ENCODE data around the gene CPNE7.

Gene CPNE7

DNA sequence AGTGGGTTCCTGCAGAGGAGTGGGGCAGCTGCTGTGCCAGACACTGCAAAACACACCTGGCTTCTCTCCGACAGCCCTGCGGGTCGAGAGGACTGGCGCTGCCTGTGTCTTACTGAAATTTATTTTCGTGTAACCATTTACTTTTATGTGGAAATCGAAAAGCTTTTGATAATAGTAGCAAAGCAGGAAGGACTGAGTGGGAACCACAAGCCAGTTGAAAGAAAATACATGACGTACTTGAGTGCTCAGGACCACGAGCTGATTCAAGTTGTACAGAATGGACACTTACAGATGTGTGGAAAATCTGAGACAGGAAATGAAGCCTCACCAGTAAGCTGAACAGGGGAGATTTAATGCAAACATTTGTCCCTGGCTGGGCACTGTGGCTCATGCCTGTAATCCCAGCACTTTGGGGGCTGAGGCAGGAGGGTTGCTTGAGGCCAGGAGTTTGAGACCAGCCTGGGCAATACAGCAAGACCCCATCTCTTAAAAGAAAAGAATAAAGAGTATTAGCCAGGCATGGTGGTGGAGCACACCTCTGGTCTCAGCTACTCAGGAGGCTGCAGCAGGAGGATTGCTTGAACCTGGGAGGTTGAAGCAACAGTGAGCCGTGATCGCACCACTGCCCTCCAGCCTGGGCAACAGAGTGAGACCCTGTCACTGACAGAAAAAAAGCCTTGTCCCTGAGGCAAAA, 26.4 kb upstream of the CPNE7 start:
- TF ChIP-seq, protein P1, sequence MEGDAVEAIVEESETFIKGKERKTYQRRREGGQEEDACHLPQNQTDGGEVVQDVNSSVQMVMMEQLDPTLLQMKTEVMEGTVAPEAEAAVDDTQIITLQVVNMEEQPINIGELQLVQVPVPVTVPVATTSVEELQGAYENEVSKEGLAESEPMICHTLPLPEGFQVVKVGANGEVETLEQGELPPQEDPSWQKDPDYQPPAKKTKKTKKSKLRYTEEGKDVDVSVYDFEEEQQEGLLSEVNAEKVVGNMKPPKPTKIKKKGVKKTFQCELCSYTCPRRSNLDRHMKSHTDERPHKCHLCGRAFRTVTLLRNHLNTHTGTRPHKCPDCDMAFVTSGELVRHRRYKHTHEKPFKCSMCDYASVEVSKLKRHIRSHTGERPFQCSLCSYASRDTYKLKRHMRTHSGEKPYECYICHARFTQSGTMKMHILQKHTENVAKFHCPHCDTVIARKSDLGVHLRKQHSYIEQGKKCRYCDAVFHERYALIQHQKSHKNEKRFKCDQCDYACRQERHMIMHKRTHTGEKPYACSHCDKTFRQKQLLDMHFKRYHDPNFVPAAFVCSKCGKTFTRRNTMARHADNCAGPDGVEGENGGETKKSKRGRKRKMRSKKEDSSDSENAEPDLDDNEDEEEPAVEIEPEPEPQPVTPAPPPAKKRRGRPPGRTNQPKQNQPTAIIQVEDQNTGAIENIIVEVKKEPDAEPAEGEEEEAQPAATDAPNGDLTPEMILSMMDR (IDR thresholded peaks at IDR 0.05; ENCODE audit: insufficient read depth, low read length) = no peak
- TF ChIP-seq, protein P2, sequence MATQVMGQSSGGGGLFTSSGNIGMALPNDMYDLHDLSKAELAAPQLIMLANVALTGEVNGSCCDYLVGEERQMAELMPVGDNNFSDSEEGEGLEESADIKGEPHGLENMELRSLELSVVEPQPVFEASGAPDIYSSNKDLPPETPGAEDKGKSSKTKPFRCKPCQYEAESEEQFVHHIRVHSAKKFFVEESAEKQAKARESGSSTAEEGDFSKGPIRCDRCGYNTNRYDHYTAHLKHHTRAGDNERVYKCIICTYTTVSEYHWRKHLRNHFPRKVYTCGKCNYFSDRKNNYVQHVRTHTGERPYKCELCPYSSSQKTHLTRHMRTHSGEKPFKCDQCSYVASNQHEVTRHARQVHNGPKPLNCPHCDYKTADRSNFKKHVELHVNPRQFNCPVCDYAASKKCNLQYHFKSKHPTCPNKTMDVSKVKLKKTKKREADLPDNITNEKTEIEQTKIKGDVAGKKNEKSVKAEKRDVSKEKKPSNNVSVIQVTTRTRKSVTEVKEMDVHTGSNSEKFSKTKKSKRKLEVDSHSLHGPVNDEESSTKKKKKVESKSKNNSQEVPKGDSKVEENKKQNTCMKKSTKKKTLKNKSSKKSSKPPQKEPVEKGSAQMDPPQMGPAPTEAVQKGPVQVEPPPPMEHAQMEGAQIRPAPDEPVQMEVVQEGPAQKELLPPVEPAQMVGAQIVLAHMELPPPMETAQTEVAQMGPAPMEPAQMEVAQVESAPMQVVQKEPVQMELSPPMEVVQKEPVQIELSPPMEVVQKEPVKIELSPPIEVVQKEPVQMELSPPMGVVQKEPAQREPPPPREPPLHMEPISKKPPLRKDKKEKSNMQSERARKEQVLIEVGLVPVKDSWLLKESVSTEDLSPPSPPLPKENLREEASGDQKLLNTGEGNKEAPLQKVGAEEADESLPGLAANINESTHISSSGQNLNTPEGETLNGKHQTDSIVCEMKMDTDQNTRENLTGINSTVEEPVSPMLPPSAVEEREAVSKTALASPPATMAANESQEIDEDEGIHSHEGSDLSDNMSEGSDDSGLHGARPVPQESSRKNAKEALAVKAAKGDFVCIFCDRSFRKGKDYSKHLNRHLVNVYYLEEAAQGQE (IDR thresholded peaks at IDR 0.05; ENCODE audit: insufficient replicate concordance, low read depth) = no peak
- no peak for TF ChIP-seq SPI1 (IDR thresholded peaks at IDR 0.05; ENCODE audit: borderline replicate concordance, low read depth)
- TF ChIP-seq POLR2AphosphoS5 (IDR thresholded peaks at IDR 0.05; ENCODE audit: low read depth) = no peak
- TF ChIP-seq GABPA (IDR thresholded peaks at IDR 0.05; ENCODE audit: low read depth) = no peak
- Histone ChIP-seq H3K27ac (replicated peaks) (no peak overlapping the region), H3K4me3 (replicated peaks; ENCODE audit: insufficient read depth, low read length) (no peak overlapping the region), H3K27me3 (ENCODE audit: insufficient read depth, poor library complexity, severe bottlenecking) (no peaks in the 10 kb centered on the region)
- no peak for DNase-seq (ENCODE audit: low read depth in 1 of 2, low spot score in 1 of 2)

DNA sequence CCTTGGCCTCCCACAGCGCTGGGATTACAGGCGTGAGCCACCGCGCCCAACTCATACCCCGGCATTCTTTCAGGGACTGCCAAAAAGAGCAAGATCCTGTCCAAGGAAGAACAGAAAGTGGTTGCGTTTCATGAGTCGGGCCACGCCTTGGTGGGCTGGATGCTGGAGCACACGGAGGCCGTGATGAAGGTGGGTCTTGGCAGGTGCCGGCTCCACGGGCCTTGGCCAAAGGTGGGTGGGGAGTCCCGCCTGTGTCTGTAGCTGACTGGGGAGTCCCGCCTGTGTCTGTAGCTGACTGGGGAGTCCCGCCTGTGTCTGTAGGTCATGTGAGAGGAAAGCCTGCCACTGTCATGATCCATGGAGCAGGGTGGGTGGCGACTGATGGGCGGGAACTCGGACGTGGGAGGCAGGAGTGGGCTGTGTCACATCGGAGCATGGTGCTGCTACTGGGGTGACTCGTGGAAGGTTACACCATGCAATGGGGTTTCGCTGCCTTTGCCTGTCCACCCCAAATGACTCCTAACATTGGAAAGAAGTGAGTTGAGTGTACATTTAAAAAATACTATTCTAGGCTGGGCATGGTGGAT, 25.0 kb upstream of the CPNE7 start:
- no peak overlapping the region for H3K27ac ChIP-seq (replicated peaks)
- DNase-seq (ENCODE audit: low read depth in 1 of 2, low spot score in 1 of 2) = no peak
- no peak for TF ChIP-seq GABPA (IDR thresholded peaks at IDR 0.05; ENCODE audit: low read depth)
- TF ChIP-seq, protein P2 (IDR thresholded peaks at IDR 0.05; ENCODE audit: insufficient replicate concordance, low read depth) = no peak
- TF ChIP-seq SPI1 (IDR thresholded peaks at IDR 0.05; ENCODE audit: borderline replicate concordance, low read depth) = no peak
- TF ChIP-seq, protein P1 (IDR thresholded peaks at IDR 0.05; ENCODE audit: insufficient read depth, low read length) = no peak
- TF ChIP-seq POLR2AphosphoS5 (IDR thresholded peaks at IDR 0.05; ENCODE audit: low read depth) = no peak
- H3K4me3 ChIP-seq (replicated peaks; ENCODE audit: insufficient read depth, low read length) = no peak overlapping the region
- no peaks in the 10 kb centered on the region for H3K27me3 ChIP-seq (ENCODE audit: insufficient read depth, poor library complexity, severe bottlenecking)

DNA sequence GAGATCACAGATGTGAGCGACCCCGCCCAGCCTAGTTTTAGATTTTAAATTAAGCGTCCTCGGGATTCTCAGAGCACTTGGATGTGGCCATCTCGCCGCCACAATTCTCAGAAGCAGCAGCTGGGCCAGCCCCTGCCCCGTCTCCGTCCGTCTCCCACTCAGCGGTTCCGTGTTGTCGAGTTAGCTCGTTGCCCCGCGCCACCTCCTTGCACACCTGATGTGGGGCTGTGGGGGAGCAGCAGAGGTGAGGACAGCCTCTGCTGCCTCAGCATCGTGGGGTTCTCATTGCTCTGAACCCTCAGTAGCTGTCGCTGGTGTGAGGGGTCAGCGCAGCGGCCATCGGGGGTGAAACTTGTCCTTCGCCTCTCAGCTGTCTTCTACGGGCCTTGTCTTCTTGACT, 23.2 kb upstream of the CPNE7 start:
- no peak for DNase-seq (ENCODE audit: low read depth in 1 of 2, low spot score in 1 of 2)
- H3K27ac ChIP-seq (replicated peaks) = no peak overlapping the region
- TF ChIP-seq SPI1 (IDR thresholded peaks at IDR 0.05; ENCODE audit: borderline replicate concordance, low read depth) (no peak), POLR2AphosphoS5 (IDR thresholded peaks at IDR 0.05; ENCODE audit: low read depth) (no peak)
- TF ChIP-seq, protein P1 (IDR thresholded peaks at IDR 0.05; ENCODE audit: insufficient read depth, low read length) = no peak
- TF ChIP-seq, protein P2 (IDR thresholded peaks at IDR 0.05; ENCODE audit: insufficient replicate concordance, low read depth) = no peak

More for the DNA sequence above, 23.2 kb upstream of the CPNE7 start:
- no peak overlapping the region for H3K4me3 ChIP-seq (replicated peaks; ENCODE audit: insufficient read depth, low read length)
- no peaks in the 10 kb centered on the region for H3K27me3 ChIP-seq (ENCODE audit: insufficient read depth, poor library complexity, severe bottlenecking)
